Esophagus (tissue), 2 donors: Measurements from ENCODE around the gene SGF29. TPM values are rescaled to one million over a fixed set of nuclear protein-coding genes. Genes with fewer than 3 reads are reported as not detected.

Experiments used
- H3K27ac ChIP-seq, 2 donors: one replicate each; pipeline ENCODE4 v1.5.1; 2013; ENCODE audit warnings: low read depth in 2 of 2, mild to moderate bottlenecking in 2 of 2, inconsistent platforms in 1 of 2, low read length in 1 of 2, moderate library complexity in 1 of 2
- H3K27me3 ChIP-seq, 2 donors: one replicate each; pipeline ENCODE4 v1.6.1; 2013; ENCODE audit warnings: low read length in 2 of 2, control low read depth in 1 of 2, mild to moderate bottlenecking in 1 of 2; ENCODE audit not compliant: insufficient read depth in 2 of 2, control insufficient read depth in 1 of 2
- H3K36me3 ChIP-seq, 2 donors: one replicate each; pipeline ENCODE4 v1.6.1; 2013; ENCODE audit warnings: low read length in 1 of 2; ENCODE audit not compliant: control insufficient read depth in 2 of 2, insufficient read depth in 2 of 2
- H3K4me1 ChIP-seq, 2 donors: one replicate each; pipeline ENCODE4 v1.6.1; 2013; ENCODE audit warnings: low read length in 1 of 2; ENCODE audit not compliant: control insufficient read depth in 2 of 2, insufficient read depth in 2 of 2
- H3K4me3 ChIP-seq, 2 donors: one replicate each; pipeline ENCODE4 v1.5.1; 2013; ENCODE audit warnings: low read length in 2 of 2, mild to moderate bottlenecking in 2 of 2, low read depth in 1 of 2, moderate library complexity in 1 of 2
- H3K9me3 ChIP-seq, 2 donors: one replicate each; pipeline ENCODE4 v1.6.1; 2013; ENCODE audit warnings: mild to moderate bottlenecking in 2 of 2, low read depth in 1 of 2, low read length in 1 of 2, moderate library complexity in 1 of 2; ENCODE audit not compliant: control insufficient read depth in 2 of 2, insufficient read depth in 1 of 2
- WGBS, 2 donors: extraction: QIAGEN DNeasy Blood & Tissue Kit; methylation state at CpG; one replicate each; pipeline ENCODE4 v1.1.7; 2013; 5-methylcytosine and 5-hydroxymethylcytosine counted together
- polyA plus RNA-seq, 2 donors: library from polyadenylated mRNA; stranded (reverse); fragments of 200-250 nt; gene quantifications; one replicate each; pipeline ENCODE4 v1.2.3, GENCODE V29; 2013
- donor health status: healthy with polysubstance abuse.
- donor health status: Bipolar disorder and iron deficiency.

The SGF29 gene
- polyA plus RNA-seq, 2 donors, result 16.3 to 17.6 TPM

DNA sequence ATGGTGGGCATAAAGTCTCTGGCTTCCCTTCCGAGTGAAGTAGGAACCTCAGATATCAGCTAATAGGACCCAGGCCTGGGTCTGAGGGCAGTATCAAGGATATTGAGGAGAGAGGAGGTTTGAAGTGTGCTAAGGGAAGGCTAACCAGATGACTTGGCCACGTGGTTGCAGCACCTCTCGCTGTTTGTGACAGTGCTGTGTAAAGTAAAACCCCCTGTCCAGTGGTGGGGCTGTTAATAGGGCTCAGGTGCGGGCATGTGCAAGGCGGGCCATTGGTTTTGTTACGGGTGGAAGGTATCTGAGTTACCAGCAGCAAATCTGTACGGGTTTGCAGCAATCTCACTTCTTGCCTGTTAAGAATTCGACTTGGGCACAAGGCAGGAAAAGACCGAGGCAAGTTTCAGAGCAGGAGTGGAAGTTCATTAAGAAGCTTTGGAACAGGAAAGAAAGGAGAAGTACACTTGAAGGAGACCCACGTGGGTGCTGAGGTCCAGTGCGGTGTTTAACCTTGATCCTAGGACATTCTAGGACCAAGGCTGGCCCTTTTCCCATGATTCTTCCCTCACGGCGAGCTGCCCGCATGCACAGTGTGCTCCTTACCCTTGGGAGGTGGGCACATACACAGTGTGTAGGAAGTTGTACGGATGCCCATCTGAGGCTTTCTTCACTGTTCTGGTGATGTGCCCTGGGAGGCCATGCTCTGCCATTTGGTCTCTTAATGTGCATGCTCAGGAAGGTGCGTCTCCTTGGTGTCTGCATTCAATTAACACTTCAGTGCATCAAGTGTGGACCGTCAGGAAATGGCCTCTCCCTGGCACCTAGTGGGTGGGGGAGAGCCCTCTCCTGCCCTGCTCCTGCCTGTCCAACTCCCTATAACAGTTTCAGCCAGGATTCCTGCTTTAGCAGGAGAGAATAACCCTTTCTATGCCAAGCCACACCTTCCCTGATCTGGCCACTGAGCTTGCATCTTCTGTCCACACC, 20.3 kb downstream of the SGF29 start:
- Histone ChIP-seq H3K36me3 (peaks cover 0 to 2% of the 10 kb centered on the region in 2 donors), H3K4me3 (no peak overlapping the region), H3K4me1 (no peaks in the 10 kb centered on the region), H3K27ac (no peak overlapping the region), H3K9me3 (no peaks in the 10 kb centered on the region), H3K27me3 (no peaks in the 10 kb centered on the region)
- WGBS, 2 donors, result 81 to 85% methylated on average over 17 of the region's 17 CpGs

- Histone ChIP-seq H3K36me3 (peaks cover 0 to 2% of the 10 kb centered on the region in 2 donors), H3K27me3 (no peaks in the 10 kb centered on the region), H3K4me1 (no peaks in the 10 kb centered on the region), H3K4me3 (no peak overlapping the region), H3K27ac (no peak overlapping the region), H3K9me3 (no peaks in the 10 kb centered on the region)
- WGBS, 2 donors, result 95 to 96% methylated on average over 2 of the region's 2 CpGs
These were observed 21.2 kb downstream of the SGF29 start for GRCh38 chr16:28574925-28575324.

DNA sequence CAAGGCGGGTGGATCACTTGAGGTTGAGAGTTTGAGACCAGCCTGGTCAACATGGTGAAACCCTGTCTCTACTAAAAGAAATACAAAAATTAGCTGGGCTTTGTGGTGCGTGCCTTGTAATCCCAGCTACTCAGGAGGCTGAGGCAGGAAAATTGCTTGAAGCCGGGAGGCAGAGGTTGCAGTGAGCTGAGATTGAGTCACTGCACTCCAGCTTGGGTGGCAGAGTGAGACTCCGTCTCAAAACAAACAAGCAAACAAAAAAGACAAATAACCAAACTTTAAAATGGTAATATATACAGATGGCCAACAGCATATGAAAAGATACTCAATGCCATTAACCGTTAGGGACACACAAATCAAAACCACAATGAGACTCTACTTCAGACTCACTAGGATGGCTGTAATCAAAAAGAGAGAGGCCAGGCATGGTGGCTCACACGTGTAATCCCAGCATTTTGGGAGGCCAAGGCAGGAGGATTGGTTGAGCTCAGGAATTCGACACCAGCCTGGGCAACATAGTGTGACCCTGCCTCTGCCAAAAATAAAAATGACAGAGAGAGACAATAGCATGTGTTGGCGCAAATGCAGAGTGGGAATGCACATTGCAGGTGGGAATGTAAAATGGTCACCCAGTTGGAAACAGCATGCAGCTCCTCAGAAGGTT, 21.9 kb downstream of the SGF29 start:
- Histone ChIP-seq H3K9me3 (no peaks in the 10 kb centered on the region), H3K4me3 (no peak overlapping the region), H3K36me3 (peaks cover 2 to 3% of the 10 kb centered on the region in 2 donors), H3K4me1 (no peaks in the 10 kb centered on the region), H3K27ac (no peak overlapping the region), H3K27me3 (no peaks in the 10 kb centered on the region)
- WGBS, 2 donors, result 92 to 94% methylated on average over 8 of the region's 8 CpGs

- Histone ChIP-seq H3K36me3 (peaks cover 13 to 14% of the 10 kb centered on the region in 2 donors), H3K27ac (no peak overlapping the region), H3K27me3 (no peaks in the 10 kb centered on the region), H3K9me3 (no peaks in the 10 kb centered on the region), H3K4me1 (no peaks in the 10 kb centered on the region), H3K4me3 (no peak overlapping the region)
- WGBS, 2 donors, result 96% methylated on average over 15 of the region's 15 CpGs
These were observed 27.1 kb downstream of the SGF29 start for GRCh38 chr16:28580726-28581315.

DNA sequence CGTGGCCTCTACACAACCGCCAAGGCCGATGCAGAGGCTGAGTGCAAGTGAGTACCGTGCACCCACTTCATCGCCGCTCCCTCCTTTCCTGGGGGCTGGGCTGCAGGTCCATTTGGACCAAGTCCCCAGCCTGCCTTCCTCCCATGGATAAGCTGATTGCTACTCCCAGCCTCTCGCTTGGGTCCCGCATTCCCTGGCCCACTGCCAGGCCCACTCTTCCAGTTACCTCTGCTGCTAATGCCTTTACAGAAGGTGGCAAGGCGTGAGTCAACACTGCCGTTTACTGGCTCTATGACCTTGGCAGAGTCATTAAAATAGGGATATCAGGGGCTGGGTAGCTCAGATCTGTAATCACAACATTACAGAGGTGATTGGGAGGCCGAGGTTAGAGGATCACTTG, 32.0 kb downstream of the SGF29 start:
- no peak overlapping the region for H3K4me3 ChIP-seq
- WGBS, 2 donors, result 77 to 91% methylated on average over 11 of the region's 11 CpGs
- H3K9me3 ChIP-seq, result no peaks in the 10 kb centered on the region
- peaks cover 17 to 34% of the 10 kb centered on the region in 2 donors for H3K36me3 ChIP-seq
- no peak overlapping the region for H3K27ac ChIP-seq
- H3K4me1 ChIP-seq, result no peaks in the 10 kb centered on the region
- H3K27me3 ChIP-seq, result no peaks in the 10 kb centered on the region

DNA sequence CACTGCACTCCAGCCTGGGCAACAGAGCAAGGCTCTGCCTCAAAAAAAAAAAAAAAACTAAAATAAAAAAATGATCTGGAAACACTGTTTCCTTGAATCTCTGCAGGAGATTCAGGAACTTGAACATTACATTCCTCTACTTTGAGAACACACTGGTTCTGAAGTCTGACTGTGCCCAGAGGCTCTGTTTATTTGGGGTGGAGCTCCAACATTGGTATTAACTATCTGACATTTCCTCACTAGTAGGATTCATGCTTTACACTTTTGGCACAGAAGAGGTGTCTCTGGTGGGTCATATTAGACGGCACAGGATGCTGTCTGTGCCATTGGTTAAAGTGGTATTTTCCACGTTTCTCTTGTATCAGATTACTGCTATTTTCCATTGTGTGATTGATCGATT, 32.7 kb downstream of the SGF29 start:
- H3K4me1 ChIP-seq, result no peaks in the 10 kb centered on the region
- peaks cover 20 to 40% of the 10 kb centered on the region in 2 donors for H3K36me3 ChIP-seq
- no peak overlapping the region for H3K27ac ChIP-seq
- 91% methylated on average over 3 of the region's 3 CpGs for WGBS, 2 donors
- no peaks in the 10 kb centered on the region for H3K27me3 ChIP-seq
- H3K4me3 ChIP-seq, result no peak overlapping the region
- H3K9me3 ChIP-seq, result no peaks in the 10 kb centered on the region

DNA sequence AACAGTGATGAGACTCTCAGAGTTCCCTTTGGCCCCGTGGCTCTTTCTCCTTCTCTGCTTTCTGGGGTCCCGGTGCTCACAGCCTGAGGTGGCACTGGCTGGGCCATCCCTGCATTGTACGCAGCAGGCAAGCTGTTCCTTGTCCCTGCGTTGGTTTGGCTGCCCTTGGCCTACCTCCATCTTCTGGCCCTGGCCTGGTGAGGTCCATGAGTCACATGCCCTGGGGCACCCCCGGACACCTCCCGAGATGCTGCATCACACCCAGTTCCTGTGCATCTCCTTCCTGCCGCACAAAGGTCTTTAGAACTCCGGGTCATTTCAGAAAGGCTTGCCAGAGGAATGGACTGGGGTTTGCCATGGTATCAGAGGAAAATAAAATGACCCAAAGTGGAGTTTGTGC, 33.7 kb downstream of the SGF29 start:
- Histone ChIP-seq H3K27ac (no peak overlapping the region), H3K27me3 (no peaks in the 10 kb centered on the region), H3K4me1 (no peaks in the 10 kb centered on the region), H3K9me3 (no peaks in the 10 kb centered on the region), H3K36me3 (peaks cover 17 to 37% of the 10 kb centered on the region in 2 donors), H3K4me3 (no peak overlapping the region)
- WGBS, 2 donors, result 65 to 82% methylated on average over 8 of the region's 8 CpGs

GRCh38 chr16:28589069-28589468, 35.3 kb downstream of the SGF29 start:
- H3K4me3 ChIP-seq, result no peak overlapping the region
- WGBS, 2 donors, result 97 to 98% methylated on average over 8 of the region's 8 CpGs
- H3K36me3 ChIP-seq, result peaks cover 17 to 37% of the 10 kb centered on the region in 2 donors
- no peak overlapping the region for H3K27ac ChIP-seq
- H3K9me3 ChIP-seq, result no peaks in the 10 kb centered on the region
- no peaks in the 10 kb centered on the region for H3K27me3 ChIP-seq
- H3K4me1 ChIP-seq, result no peaks in the 10 kb centered on the region

GRCh38 chr16:28589930-28590329, 36.2 kb downstream of the SGF29 start:
- peaks cover 17 to 37% of the 10 kb centered on the region in 2 donors for H3K36me3 ChIP-seq
- no peaks in the 10 kb centered on the region for H3K9me3 ChIP-seq
- no peak overlapping the region for H3K4me3 ChIP-seq
- no peak overlapping the region for H3K27ac ChIP-seq
- no peaks in the 10 kb centered on the region for H3K27me3 ChIP-seq
- no peaks in the 10 kb centered on the region for H3K4me1 ChIP-seq
- 94 to 95% methylated on average over 13 of the region's 13 CpGs for WGBS, 2 donors
